GM19025 (cell line): ENCODE measurements around the gene BBS9.

Experiments
- ATAC-seq: cut with Tn5 transposase; IDR thresholded peaks from one replicate; pipeline ENCODE4 v1.9.1; 2021; ENCODE audit warnings: mild to moderate bottlenecking, low read depth, moderate library complexity; ENCODE audit not compliant: unreplicated experiment

The BBS9 gene

DNA sequence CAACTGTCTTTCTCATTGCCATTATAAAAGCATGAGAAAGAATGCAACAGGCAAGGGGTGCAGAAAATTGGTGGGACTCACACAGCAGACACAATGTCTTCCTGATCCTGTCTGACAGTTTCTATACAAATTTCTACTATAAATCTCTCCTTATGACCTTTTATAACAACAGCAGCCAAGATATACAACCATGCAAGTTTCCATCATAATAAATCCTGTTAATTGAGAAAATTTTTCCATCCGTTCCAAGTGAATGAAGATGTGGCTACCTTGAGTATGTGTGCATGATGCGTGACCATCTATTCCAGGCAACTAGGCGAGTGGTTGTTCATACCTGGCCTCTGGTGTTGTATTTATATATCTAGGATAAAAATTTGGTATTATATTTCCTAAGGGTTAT is 216.7 kb downstream of the BBS9 start:
- ATAC-seq = no peak

DNA sequence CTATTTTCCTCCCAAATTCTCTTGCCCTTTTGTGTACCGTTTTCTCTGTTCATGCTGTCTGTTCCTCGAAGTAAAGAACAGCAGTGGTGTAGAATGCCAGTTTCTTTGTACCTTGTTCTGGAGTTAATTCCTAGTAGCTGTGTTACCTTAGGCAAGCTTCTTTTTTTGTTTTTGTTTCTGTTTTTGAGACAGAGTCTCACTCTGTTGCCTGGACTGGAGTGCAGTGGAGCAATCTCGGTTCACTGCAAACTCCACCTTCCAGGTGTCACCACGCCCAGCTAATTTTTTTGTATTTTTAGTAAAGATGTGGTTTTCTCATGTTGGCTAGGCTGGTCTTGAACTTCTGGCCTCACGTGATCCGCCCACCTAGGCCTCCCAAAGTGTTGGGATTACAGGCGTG is 221.2 kb downstream of the BBS9 start:
- ATAC-seq = no peak

DNA sequence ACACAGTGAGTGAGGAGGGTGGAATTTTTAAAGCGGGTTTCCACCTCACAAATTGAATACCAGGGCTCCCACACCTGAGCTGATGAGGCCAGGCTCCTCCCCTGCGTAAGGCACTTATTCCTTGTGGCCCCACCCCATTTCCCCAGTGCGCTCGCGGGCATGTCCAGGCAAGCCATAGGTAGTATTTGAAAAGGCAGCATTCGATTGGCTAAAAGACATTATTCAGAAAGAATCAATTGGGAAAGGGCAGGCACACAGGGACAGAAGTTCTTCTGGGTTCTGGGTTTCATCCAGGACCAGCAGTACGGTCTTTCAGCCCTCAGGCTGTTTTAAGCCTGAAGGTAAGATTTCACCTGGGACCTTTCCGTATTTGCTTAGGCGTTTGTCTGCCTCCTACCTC is 222.3 kb downstream of the BBS9 start:
- no peak for ATAC-seq

DNA sequence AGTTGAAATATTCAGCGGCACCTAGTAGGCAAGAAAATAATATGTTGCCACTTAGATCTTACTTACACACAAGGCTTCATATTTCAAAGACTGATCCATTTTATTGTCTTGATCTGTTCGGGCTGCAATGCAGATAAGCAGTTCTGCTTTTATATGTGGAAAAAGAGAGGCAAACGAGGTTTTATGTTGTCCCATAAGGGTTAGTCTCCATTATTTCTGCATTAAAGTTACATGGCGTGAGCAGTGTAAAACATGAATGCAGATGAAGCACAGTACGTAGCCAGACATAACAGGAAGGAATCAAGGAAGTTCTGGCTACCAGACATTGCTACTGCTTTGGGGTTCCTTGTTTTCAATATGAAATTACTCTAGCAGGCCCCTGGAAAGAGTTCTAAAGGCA is 224.8 kb downstream of the BBS9 start:
- no peak for ATAC-seq

DNA sequence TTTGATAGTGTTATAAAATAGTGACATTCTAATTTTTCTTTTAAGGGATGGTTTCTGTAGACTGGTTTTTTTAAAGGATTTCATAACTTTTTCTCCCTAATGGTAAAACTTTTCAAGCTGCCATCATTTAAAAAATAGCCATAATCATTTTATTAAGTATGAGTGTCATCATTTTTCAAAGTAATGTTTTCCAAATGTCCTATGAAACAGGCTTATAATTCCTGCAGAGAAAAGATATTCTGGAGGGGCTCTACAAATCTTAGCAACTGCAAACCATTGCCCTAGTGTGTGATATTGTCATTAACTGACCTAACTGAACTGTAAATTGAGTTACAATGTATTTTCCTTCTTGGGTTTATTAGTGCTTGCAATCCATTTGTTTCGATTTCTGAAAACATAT is 226.0 kb downstream of the BBS9 start:
- ATAC-seq = no peak

DNA sequence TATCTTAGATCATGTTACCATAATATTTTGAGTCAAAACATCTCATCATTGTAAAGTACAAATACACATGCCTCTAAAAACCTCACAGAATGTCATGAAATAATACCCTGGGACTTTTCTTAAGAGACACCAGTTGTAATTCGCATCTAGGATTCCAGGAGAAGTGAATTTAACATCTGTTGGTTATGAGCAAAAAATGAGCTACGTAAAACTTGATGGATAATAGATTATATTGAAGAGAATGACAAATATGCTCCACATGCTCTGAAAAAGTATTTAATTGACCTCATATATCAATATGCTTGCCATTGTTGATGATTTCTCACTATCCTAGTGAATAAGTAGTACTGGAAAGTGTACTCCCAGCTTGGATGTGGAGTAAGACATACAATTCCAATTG is 227.0 kb downstream of the BBS9 start:
- ATAC-seq = no peak

DNA sequence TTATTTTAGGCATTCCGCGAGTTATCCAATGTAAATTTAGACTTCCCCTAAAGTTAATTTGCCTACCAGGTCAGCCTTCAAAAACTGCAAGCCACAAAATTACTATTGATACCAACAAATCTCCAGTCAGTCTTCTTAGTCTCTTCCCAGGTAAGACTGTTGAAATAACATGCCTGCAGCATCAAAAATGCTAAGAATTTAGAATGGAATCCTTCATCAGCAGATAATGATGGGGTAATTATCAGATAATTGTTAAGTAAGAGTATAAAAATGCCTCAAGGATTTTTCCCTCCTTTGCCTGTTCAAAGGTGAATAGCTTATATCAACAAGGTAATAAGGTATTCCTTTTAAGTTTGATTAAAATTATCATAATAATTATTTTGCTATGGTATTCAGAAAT is 228.5 kb downstream of the BBS9 start:
- ATAC-seq = no peak

DNA sequence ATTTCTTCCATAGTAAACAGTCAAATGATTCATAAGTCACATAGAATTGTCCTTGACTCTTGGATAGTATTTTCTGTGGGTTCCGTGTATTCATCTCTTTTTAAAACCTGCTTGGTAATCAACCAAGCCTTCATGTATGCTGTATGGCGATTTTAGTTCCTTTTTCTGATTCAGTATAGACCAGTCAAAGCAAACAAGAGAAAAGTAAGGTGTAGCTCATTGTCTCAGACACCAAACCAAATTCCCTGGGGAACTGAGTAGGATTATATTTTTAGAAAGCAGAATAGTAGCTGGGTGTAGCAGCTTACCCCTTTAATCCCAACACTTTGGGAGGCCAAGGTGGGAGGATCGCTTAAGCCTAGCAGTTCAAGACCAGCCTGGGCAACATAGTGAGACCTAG is 240.5 kb downstream of the BBS9 start:
- ATAC-seq = no peak

DNA sequence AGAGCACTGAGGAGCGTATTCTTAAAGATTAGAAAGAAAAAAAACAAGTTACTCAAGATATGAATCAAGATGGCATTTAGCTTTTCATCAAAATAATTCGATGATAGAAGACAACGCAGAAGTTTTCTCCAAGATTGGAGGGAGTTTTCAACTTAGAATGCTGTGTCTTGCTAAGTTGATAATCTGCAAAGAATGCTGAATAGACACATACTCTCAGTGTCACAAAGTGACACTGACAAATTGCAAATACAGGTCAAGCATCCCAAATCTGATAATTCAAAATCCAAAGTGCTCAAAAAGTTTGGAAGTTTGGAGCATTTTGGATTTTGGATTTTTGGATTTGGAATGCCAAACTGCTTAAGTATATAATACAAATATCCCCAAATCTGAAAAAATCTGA is 243.8 kb downstream of the BBS9 start:
- ATAC-seq = no peak

DNA sequence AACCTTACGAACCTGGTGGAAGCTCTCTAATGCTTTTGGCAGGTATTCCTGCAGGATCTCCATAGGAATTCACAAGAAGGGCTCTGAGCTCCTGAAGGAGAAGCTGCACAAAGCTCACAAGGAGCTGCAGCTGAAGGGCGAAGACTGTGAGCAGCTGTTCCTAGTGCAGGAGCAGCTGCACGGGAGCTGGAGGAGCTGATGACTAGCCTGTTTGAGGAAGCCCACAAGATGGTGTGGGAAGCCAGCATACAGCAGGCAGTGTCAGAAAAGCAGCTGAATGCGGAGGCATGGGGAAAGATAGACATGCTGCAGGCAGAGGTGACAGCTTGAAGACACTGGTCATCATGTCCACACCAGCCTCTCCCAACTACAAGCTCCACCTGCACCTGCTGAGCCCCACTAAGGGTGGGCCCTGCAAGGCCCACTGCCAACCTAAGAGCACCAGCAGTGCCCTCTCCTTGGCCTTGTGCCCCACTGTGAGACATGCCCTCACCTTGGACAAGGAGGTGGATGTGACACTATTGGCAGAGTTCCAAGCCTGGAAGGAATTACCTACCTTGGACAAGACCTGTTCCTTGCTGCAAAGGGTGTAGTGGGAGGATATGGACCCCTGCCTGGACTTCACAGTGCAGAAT is 250.6 kb downstream of the BBS9 start:
- ATAC-seq = no peak

DNA sequence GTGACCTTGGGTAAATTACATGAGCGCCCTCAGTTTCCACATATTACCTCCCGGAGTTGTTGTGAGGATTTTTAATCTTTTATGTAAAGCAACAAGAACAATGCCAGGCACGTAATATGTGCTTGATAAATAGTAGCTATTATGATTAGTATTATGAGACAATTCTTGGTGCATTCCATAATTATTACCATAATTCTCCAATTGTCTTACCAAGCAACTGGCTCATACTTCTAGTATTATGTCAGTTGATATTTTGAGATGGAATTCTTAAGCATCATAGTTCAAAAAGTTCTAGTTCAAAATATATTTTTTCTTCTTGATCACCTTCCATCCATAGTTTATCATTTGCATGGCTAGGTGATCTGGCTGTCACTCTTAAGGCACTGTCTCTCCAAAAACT is 259.0 kb downstream of the BBS9 start:
- ATAC-seq = no peak

DNA sequence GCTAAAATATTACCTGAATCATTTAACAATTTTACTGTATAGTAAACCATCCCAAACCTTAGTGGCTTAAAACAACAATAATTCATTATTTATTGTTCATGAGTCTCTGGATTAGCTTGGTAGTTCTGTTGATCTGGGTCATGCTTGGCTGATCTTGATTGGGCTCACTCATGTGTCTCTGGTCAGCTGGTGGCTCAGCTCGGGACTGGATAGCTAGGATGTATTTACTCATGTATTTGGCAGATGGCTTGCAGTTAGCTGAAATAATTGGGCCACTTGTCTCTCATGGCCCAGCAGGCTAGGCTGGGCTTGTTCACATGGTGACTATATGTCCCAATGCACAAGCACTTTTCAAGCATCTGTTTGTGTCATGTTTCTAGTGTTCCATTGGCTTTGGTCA is 262.8 kb downstream of the BBS9 start:
- ATAC-seq = no peak

DNA sequence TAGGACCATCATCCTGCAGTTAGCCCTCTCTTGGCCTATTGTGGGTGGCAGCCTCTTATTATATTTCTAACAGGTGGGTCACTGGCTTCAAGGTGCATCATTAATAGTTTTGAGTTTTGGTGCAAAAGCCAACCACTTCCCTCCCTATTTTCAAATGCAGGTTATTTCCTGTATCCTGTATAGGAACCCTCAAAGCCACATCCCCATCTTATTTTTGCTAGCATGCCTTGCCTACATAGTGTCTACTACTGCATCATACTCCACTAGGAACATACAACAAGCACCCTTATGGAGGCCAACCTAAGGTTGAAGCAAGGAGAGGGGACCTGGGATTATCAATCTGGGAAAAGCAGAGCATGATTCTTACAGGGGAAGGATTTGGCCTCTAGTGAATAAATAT is 264.4 kb downstream of the BBS9 start:
- ATAC-seq = no peak

DNA sequence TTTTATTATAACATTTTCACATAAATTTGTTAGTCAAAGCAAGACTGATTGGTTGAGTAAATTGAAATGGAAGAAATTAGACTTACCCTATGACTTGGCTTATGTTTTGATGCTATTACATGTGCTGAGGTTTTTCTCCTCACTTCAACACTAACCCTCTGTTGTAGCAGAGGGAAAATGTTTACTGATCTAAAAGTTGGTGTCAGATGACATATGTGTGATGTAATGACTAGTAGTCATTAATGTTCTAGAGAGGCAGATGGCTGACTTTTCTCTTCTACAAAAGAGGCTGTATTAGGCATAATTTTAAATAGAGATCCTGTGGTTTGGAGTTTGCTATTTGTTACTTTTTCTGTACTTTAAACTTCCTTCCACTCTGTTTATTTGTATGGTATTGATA is 266.0 kb downstream of the BBS9 start:
- ATAC-seq = no peak

DNA sequence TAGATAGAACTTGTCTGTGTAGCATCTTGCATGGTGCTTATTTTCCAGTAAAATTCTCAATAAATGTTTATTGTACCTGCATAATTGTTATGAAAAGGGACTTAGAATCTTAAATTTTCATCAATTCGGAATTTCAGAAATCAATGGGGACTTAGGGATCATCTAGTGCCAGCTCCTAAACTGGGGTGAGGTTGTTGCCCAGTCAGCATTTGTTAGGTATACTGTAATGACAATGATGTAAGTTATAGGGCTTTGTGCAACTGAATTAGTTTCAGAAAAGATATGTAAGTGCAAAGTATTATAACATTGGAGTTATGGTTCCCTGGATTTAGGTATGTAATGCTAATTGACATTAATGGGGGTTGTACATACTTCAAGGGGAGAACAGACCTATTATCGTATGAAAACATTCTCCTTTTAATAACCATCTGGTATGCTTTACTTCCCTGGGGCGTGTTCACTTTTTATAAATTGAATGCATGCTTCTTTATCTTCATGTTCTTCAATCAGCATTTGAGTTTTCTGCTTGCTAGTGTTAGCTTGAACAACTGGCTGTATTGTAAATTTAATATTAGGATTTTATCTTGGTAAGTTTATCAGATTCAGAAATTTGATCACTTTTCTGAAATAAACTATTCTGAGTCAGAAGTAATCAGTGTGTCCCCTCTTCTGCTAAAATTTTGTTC is 270.3 kb downstream of the BBS9 start:
- no peak for ATAC-seq

DNA sequence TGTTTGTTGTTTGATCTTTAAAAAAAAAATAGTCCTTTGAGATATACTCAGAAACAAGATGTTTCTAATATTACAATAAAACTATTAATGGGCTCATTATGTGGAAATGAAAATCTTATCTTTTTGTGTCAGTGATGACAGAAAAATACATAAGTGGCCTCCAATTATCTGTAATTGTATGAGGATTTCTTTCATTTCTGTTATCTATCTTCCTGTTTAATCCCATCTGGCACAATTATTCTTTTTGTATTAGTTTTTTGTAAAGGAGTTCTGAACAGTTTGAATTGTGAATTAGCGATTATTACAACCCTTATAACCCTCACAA is 270.8 kb downstream of the BBS9 start:
- ATAC-seq = no peak

DNA sequence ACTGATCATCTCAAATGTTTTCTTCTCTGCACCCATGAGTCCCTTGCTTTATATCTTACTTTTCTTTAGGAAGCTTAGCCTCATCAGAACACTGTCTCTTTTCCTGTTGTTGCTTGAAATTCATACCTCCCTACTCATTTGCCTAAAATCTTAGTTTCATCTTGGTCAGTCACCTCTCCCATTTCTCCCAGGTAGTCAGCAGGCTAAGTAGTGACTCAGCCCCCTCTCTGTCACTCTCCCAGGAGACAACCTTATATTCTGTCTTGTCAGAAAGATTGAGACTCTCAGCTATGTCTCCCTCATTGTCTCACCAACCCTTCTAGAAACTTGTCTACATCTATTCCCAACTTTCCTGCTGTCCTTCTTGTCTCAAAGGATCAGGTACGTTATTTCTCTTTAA is 280.9 kb downstream of the BBS9 start:
- no peak for ATAC-seq

DNA sequence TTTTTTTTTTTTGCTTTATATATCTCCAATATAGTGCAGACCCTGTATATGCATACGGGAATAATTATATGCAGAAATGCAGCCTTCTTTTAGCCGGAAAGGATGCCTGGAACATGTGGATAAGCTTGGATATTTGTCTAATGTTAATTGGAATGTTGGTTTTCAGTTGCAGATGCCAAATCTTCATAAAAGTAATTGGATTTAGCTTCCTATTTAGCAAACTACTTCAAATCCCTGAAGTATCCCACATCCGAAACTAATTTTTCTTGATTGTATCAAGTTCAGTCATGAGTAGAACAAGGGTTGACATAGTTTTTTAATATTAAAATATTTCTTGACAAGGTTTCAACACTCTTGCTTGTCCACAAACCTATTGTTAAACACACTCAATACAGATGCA is 281.7 kb downstream of the BBS9 start:
- no peak for ATAC-seq

DNA sequence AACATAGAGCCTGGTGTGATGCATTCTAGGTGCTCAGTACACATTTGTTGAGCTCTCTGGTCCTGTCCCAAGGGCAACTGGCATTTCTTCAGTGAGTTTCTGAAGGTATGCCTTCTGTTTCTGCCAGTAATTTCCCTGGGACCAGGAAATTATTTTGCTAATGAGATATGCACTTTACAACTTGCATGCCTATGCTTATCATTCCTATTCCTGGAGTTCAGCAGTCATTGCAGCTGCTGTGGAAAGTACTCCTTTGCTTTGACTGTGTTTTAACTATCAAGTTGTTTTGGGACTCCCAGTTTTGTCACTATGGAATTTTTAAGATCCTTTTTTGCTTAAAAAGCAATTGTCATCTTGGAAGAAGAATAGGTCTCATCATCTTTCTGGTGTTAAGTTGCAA is 283.0 kb downstream of the BBS9 start:
- ATAC-seq = no peak

DNA sequence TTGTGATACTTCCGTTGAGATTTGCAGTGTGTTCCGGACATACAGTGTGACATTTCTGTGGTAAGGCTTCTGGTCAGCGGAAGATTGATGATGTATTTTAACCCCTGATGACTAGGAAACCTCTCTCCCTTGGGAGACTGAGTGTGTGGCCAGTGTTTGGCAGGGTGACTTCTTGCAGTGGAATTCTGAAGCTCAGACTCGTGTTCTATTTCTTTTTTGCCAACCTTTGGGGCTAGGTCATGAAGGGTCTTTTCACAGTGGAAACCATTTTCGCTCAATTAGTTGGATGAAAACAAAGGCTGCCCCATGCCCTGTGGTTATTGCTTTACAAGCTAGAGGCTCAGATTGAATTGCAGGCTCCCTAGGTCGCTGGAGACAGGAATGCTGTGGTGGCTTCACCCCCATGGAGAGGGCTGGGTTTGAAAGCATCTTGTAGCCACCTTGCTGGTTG is 288.9 kb downstream of the BBS9 start:
- no peak for ATAC-seq

DNA sequence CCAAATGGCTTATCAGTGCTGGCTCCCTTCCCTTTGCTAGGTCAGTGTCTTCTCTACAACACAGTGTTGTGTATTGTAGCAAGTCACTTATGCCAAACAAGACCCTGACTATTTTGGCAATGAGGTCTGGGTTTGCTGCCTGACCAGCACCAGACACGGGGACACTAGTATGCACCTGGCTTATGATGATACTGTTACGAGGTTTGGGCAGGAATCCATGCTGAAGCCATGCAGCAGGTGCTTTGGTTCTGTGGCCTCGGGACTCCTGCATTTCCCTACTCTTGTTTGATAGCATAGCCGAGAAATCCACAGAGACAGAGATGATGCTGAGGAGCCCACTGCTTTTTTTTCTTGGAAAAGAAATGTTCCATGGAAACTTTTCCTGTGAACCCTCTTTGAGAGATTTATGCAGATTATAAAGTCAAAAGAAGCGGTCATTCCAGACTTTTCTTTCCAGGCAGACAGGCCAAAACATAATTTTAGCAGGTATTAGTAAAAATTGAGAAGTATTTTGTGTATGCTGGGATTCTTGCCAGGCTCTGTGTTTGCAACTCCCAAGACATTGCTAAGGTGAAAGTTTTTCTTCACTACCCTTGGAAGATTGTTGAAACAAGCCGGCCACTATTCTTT is 291.1 kb downstream of the BBS9 start:
- ATAC-seq = no peak

DNA sequence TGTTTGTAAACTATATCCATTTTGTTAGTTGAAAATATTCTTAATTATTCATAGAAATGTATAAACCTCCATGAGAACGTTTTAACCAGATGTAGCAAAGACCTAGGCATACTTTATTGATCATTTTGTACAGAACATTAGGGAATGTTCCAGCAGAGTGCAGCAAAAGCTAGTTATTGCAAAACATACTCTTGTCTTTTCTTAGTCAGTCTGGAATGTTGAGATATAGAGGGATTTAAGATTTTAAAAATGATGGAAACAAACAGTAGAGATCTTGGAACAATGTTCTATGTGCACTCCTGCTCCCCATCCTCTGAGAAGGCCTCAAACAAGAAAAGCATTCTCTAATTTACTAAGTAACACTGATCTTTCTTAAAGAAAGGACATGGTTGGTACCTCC is 292.1 kb downstream of the BBS9 start:
- ATAC-seq = no peak
